DND-41 (cell line): Measurements from ENCODE around the gene IRF5.

ENCODE experiments used
- CTCF ChIP-seq: IDR thresholded peaks from 2 replicates; pipeline ENCODE4 v1.5.1; 2012; ENCODE audit warnings: borderline replicate concordance, low read length, moderate library complexity, mild to moderate bottlenecking; ENCODE audit not compliant: poor library complexity, severe bottlenecking; ENCODE audit errors: extremely low read depth
- EZH2 ChIP-seq: IDR thresholded peaks from 3 replicates; pipeline ENCODE4 v1.6.1; 2012; ENCODE audit warnings: borderline replicate concordance, low read depth, mild to moderate bottlenecking, moderate library complexity, low read length, inconsistent platforms; ENCODE audit not compliant: severe bottlenecking

GRCh38 chr7:128959296-128959695, 21.6 kb downstream of the IRF5 start:
- TF ChIP-seq CTCF (no peak), EZH2 (no peak)
